ENCODE data around the gene CHD3. TPM values are rescaled to one million over a fixed set of nuclear protein-coding genes. Genes with fewer than 3 reads are reported as not detected.

Gene CHD3
- total RNA-seq, 4 donors from 2014 or later = 36.1 to 99.9 (median 45.1) TPM

GRCh38 chr17:7841396-7841914 lies 47.1 kb upstream of the CHD3 start:
- no peaks in the 10 kb centered on the region for H3K9me3 ChIP-seq
- peak; percentile 85 to 94 (median 91) for DNase-seq
- H3K4me3 ChIP-seq = peak overlapping the region; percentile 72 to 80 (median 79)
- peak overlapping the region; percentile 97 to 100 (median 97) for H3K27ac ChIP-seq
- peaks cover 0 to 61% (median 29%) of the 10 kb centered on the region in 4 donors for H3K4me1 ChIP-seq
- H3K36me3 ChIP-seq = peaks cover 0 to 20% (median 0%) of the 10 kb centered on the region in 3 donors
- no peaks in the 10 kb centered on the region for H3K27me3 ChIP-seq
- TF ChIP-seq CTCF (IDR thresholded peaks at IDR 0.05) (peak in 2 of 6 experiments; percentile 8 to 38), POLR2A (IDR thresholded peaks at IDR 0.05) (peak in 1 of 2 donors; percentile 20)

GRCh38 chr17:7841915-7842379 lies 46.6 kb upstream of the CHD3 start:
- peak; percentile 85 to 95 (median 94) for DNase-seq
- H3K9me3 ChIP-seq = no peaks in the 10 kb centered on the region
- H3K27ac ChIP-seq = peak overlapping the region; percentile 97 to 100 (median 97)
- peak overlapping the region; percentile 72 to 80 (median 79) for H3K4me3 ChIP-seq
- H3K27me3 ChIP-seq = no peaks in the 10 kb centered on the region
- peaks cover 0 to 25% (median 0%) of the 10 kb centered on the region in 3 donors for H3K36me3 ChIP-seq
- TF ChIP-seq POLR2A (IDR thresholded peaks at IDR 0.05) = no peak
- peak in 2 of 6 experiments; percentile 6 to 18 for TF ChIP-seq CTCF (IDR thresholded peaks at IDR 0.05)
- H3K4me1 ChIP-seq = peaks cover 0 to 57% (median 24%) of the 10 kb centered on the region in 4 donors

- no peaks in the 10 kb centered on the region for H3K27me3 ChIP-seq
- DNase-seq = peak in 2 of 3 donors; percentile 77 to 89
- peaks cover 0 to 51% (median 19%) of the 10 kb centered on the region in 4 donors for H3K4me1 ChIP-seq
Measured at GRCh38 chr17:7842380-7843256, 46.0 kb upstream of the CHD3 start.

GRCh38 chr17:7843257-7843535 lies 45.4 kb upstream of the CHD3 start:
- H3K27me3 ChIP-seq = no peaks in the 10 kb centered on the region
- peak overlapping the region; percentile 72 to 80 (median 79) for H3K4me3 ChIP-seq
- H3K9me3 ChIP-seq = no peaks in the 10 kb centered on the region
- TF ChIP-seq CTCF (IDR thresholded peaks at IDR 0.05) (no peak), POLR2A (IDR thresholded peaks at IDR 0.05) (no peak)
- H3K36me3 ChIP-seq = peaks cover 0 to 38% (median 0%) of the 10 kb centered on the region in 3 donors
- DNase-seq = peak in 1 of 3 donors; percentile 76
- H3K27ac ChIP-seq = peak overlapping the region; percentile 97 to 100 (median 97)
- peaks cover 0 to 48% (median 17%) of the 10 kb centered on the region in 4 donors for H3K4me1 ChIP-seq

More at GRCh38 chr17:7842380-7843256, 46.0 kb upstream of the CHD3 start:
- H3K27ac ChIP-seq = peak overlapping the region; percentile 97 to 100 (median 97)
- no peak for TF ChIP-seq CTCF (IDR thresholded peaks at IDR 0.05)
- TF ChIP-seq POLR2A (IDR thresholded peaks at IDR 0.05) = peak; percentile 57 to 59
- H3K36me3 ChIP-seq = peaks cover 0 to 32% (median 0%) of the 10 kb centered on the region in 3 donors
- H3K9me3 ChIP-seq = no peaks in the 10 kb centered on the region
- peak overlapping the region; percentile 72 to 80 (median 79) for H3K4me3 ChIP-seq

DNA sequence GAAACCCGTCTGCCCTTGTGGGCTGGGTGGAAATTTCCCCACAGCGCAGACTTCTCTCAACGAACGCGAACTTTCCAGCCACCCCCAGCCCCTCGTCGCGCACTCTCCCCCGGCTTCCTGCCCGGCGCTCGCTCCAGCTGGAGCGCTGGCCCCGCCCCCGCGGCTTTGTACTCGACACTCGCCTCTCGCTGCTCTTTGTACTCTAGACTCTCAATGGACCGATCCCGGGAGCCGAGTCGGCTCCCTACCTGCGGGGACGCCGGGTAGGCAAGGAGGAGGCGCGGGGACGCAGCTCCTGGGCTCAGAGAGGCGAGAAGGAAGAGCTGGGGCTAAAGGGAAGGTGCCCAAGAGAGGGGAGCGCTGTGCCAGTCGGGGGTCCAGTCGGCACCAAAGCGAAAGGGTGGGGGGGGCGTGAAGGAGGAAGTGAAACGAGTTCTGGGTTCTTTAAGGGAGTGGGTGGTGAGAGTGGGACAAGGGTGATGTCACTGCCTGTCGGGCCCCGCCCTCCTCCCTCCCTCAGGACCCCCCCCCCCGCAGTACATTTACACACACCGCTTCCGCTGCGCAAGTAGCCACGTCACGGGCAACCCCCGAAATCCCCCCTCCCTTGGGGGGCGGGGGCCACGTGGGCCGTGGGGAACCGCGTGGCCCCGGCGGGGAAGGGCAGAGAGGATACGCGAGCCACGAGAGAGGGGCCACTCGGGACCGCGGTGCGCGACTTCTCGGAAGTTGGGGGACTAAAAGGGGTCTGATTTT lies 44.9 kb upstream of the CHD3 start:
- Histone ChIP-seq H3K36me3 (peaks cover 0 to 43% (median 0%) of the 10 kb centered on the region in 3 donors), H3K27ac (peak overlapping the region; percentile 97 to 100 (median 97)), H3K4me3 (peak overlapping the region; percentile 72 to 80 (median 79)), H3K9me3 (no peaks in the 10 kb centered on the region), H3K27me3 (no peaks in the 10 kb centered on the region), H3K4me1 (peaks cover 0 to 44% (median 16%) of the 10 kb centered on the region in 4 donors)
- DNase-seq = peak; percentile 94 to 95 (median 95)
- TF ChIP-seq CTCF (IDR thresholded peaks at IDR 0.05) = peak in 2 of 6 experiments; percentile 4 to 6
- peak; percentile 86 to 90 for TF ChIP-seq POLR2A (IDR thresholded peaks at IDR 0.05)
